Endothelial cell (in vitro differentiated cells): ENCODE data around the gene KLHL20. TPM values are rescaled to one million over a fixed set of nuclear protein-coding genes. Genes with fewer than 3 reads are reported as not detected.
"Not testable (repeated sequence)": the region's sequence is repeated elsewhere in the genome, so short reads cannot be mapped to it uniquely, and the experiment has no call there.

ENCODE experiments used
- DNase-seq: peaks from one replicate; pipeline ENCODE4 v3.0.0; 2021; ENCODE audit warnings: low spot score
- H3K27ac Mint-ChIP-seq: one replicate; pipeline ENCODE4 v1.8.0; 2021; ENCODE audit warnings: mixed read lengths, inconsistent platforms; ENCODE audit not compliant: unreplicated experiment
- H3K27me3 Mint-ChIP-seq: one replicate; pipeline ENCODE4 v1.8.0; 2021; ENCODE audit warnings: mild to moderate bottlenecking, moderate library complexity, mixed read lengths, inconsistent platforms; ENCODE audit not compliant: unreplicated experiment
- H3K36me3 Mint-ChIP-seq: one replicate; pipeline ENCODE4 v1.8.0; 2021; ENCODE audit warnings: mild to moderate bottlenecking, low read depth, mixed read lengths, inconsistent platforms; ENCODE audit not compliant: unreplicated experiment
- H3K4me1 Mint-ChIP-seq: one replicate; pipeline ENCODE4 v1.8.0; 2021; ENCODE audit warnings: mild to moderate bottlenecking, mixed read lengths, inconsistent platforms; ENCODE audit not compliant: unreplicated experiment
- H3K4me3 Mint-ChIP-seq: one replicate; pipeline ENCODE4 v1.8.0; 2021; ENCODE audit warnings: mild to moderate bottlenecking, mixed read lengths, inconsistent platforms; ENCODE audit not compliant: unreplicated experiment
- H3K9me3 Mint-ChIP-seq: one replicate; pipeline ENCODE4 v1.8.0; 2021; ENCODE audit warnings: mixed read lengths, inconsistent platforms; ENCODE audit not compliant: unreplicated experiment
- CTCF ChIP-seq: fragments of 200-600 bp; sonication (generic); IDR thresholded peaks from one replicate; pipeline ENCODE4 v1.5.0; 2021; ENCODE audit warnings: antibody characterized with exemption; ENCODE audit not compliant: unreplicated experiment
- total RNA-seq: library from RNA; stranded (reverse); fragmentation: NEBNext Ultra II Directional; extraction: Animal tissue kit (Norgen Biotek cat#: 25700); gene quantifications from one replicate; pipeline ENCODE4 v1.2.1, GENCODE V29; 2021; ENCODE audit not compliant: unreplicated experiment

Gene KLHL20
- total RNA-seq, 1 donor from 2014 or later = 32.8 TPM

- no peaks in the 10 kb centered on the region for H3K36me3 Mint-ChIP-seq
- H3K4me3 Mint-ChIP-seq = no peak overlapping the region
- no peak for TF ChIP-seq CTCF
- H3K4me1 Mint-ChIP-seq = peaks cover 9% of the 10 kb centered on the region
- peaks cover 1% of the 10 kb centered on the region for H3K27me3 Mint-ChIP-seq
- peak overlapping the region; percentile 57 for H3K27ac Mint-ChIP-seq
- H3K9me3 Mint-ChIP-seq = no peaks in the 10 kb centered on the region
- DNase-seq = no peak
Observed at GRCh38 chr1:173688300-173688699, 26.5 kb upstream of the KLHL20 start.

GRCh38 chr1:173693238-173693637, 21.5 kb upstream of the KLHL20 start:
- no peak for TF ChIP-seq CTCF
- Mint-ChIP-seq H3K27me3 (peaks cover 4% of the 10 kb centered on the region), H3K27ac (no peak overlapping the region), H3K4me3 (no peak overlapping the region), H3K36me3 (no peaks in the 10 kb centered on the region), H3K4me1 (peaks cover 2% of the 10 kb centered on the region), H3K9me3 (no peaks in the 10 kb centered on the region)
- DNase-seq = no peak

- H3K27ac Mint-ChIP-seq, H3K4me1 Mint-ChIP-seq, H3K27me3 Mint-ChIP-seq, H3K4me3 Mint-ChIP-seq, H3K36me3 Mint-ChIP-seq, DNase-seq, H3K9me3 Mint-ChIP-seq: not testable (repeated sequence)
Observed at GRCh38 chr1:173701299-173701698, 13.5 kb upstream of the KLHL20 start.

GRCh38 chr1:173702736-173703135, 12.0 kb upstream of the KLHL20 start:
- Mint-ChIP-seq H3K27ac (no peak overlapping the region), H3K27me3 (peaks cover 3% of the 10 kb centered on the region), H3K4me3 (no peak overlapping the region), H3K9me3 (no peaks in the 10 kb centered on the region), H3K36me3 (no peaks in the 10 kb centered on the region), H3K4me1 (no peaks in the 10 kb centered on the region)
- no peak for DNase-seq
- TF ChIP-seq CTCF = no peak

GRCh38 chr1:173705117-173705516, 9.7 kb upstream of the KLHL20 start:
- Mint-ChIP-seq H3K27me3 (peaks cover 7% of the 10 kb centered on the region), H3K27ac (no peak overlapping the region), H3K9me3 (no peaks in the 10 kb centered on the region), H3K4me1 (no peaks in the 10 kb centered on the region), H3K36me3 (no peaks in the 10 kb centered on the region), H3K4me3 (no peak overlapping the region)
- no peak for DNase-seq
- TF ChIP-seq CTCF = no peak

GRCh38 chr1:173708787-173709186, 6.0 kb upstream of the KLHL20 start:
- Mint-ChIP-seq H3K4me3 (no peak overlapping the region), H3K36me3 (no peaks in the 10 kb centered on the region), H3K4me1 (peaks cover 12% of the 10 kb centered on the region), H3K27ac (no peak overlapping the region), H3K27me3 (peaks cover 3% of the 10 kb centered on the region), H3K9me3 (no peaks in the 10 kb centered on the region)
- TF ChIP-seq CTCF = no peak
- DNase-seq = no peak
